HG03103 (cell line): Measurements from ENCODE around the gene MRLN.
"Not testable (repeated sequence)": the region's sequence is repeated elsewhere in the genome, so short reads cannot be mapped to it uniquely, and the experiment has no call there.

Source experiments
- ATAC-seq: cut with Tn5 transposase; IDR thresholded peaks from one replicate; pipeline ENCODE4 v1.9.1; 2021; ENCODE audit warnings: low read depth; ENCODE audit not compliant: unreplicated experiment

The MRLN gene

DNA sequence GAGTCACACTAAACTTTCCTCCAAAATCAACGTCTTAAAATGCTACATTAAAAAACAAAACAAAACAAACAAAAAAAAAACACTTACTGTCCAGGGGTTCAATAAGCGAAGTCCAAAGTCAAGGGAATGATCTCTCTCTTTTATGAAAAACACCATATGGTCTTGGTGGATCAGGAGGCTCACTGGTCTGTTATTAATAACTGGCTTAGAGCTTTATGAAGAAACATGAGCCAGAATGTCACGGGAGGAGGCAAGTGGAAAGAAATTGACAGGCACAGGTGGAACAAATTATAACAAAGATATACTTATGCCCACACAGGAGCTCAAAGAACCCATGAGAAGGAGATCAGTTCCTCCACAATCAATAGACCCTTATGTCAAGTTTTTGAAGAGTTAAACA lies at the start of gene MRLN:
Gene MRLN (minus strand): TSS at position 189 of the 400 bp plus-strand sequence.
- no peak for ATAC-seq

DNA sequence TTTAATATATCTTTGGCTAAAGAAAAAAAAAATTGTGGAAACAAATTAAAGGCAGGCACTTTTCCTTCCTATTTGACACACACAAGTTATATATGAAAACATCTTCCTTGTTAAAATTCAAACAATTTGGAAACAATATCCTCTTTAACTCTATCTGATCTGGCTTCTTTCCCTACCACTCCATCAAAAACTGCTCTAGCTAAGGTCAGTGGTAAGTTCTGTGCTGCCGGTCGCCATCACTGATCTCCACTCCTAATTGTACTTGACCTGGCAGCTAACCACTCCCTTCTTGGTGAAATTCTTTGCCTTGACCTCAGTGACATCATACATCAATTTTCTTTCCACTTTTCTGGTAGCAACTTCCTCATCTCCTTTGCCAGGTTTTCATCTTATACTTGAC lies 47.9 kb upstream of the MRLN start:
- ATAC-seq, result no peak

DNA sequence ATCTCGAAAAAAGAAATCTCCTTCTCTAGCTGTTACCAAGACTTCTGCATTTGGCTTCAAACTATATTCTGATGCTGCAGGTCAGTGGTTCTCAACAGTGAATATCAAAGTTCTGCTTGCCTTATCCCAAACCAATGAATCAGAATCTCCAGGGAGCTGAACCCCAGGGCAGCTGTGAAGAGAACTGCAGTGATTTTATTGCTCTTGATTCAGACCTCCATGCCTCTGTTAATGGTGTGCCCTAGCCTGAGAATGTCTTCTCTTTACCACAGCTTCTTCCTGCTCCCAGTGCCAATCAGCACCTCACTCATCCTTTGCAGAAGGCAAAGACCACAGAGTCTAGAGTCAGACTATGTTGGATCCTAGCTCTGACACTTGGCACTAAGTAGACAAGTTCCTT lies 46.2 kb upstream of the MRLN start:
- no peak for ATAC-seq

DNA sequence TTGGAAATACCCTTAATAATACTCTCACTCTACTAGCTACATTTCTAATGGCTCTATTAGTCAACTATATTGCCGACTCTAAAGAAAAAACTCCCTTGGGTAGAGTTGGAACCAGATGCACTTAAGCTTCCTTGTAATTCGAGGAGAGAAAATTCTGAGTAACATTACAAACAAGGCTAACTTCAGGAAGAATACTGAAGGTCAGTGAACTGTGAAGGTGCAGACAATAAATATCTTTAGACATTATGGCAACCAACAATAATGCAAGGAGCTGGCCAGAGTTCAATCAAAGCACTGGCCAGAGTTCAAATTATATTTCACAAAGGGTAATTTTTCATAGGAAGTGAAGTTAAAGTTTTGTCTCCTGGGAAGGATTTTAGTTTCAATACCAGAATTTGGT lies 40.7 kb upstream of the MRLN start:
- no peak for ATAC-seq

DNA sequence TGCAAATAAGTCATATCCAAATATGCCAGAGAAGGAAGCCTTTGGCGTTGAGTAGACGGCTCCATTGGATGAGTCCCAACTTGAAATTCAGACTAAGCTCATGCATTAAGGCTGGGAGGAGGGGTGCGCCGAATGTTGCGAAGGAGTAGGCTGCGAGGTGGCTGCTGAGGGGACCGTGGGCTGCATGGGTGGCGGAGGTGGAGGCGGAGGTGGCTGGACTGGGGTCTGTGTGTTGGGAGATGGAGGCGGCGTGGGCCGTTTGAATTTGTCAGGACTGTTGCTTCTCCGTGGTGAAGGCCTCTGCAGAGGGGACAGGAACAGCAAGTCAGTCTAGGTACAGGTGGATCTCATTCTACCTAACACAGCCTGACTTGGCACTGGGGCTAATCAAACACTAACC lies 39.6 kb upstream of the MRLN start:
- ATAC-seq, result no peak

DNA sequence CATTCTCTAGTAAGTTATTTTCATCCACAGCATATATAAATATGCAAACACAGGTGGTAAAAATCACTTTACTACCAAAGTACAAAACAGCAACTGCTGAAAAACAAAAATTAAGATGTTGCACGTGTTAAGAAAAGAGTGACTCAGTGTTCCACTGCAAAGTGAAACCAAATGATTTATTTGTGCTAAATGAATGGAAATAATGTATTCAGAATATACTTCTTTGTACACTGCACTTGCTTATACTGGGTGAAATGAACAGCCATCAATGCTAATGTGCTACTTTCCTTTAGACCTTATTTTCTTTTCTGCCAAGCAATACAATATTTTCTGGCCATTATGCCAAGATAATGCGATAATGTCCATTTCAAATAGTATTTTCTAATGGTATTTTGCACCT lies 38.3 kb upstream of the MRLN start:
- ATAC-seq, result no peak

DNA sequence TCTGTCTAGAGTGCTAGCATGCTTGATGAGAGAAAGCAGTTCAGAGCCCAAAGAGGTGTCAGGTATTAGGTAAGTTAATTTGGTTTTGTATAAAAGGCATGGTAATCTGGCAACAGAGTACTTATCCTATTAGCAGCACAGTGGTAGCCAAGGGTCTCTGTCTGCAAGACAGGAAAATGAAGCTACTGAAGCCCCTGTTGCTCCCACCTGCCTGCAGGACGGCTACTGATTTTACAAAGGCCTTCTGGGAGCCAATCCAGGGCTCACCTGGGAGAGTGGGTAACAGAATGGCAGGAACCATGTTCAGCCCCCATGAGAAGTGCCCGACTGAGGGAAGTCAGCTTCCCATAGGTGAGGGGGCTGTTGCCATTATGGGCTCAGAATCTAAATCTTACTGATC lies 36.8 kb upstream of the MRLN start:
- ATAC-seq, result not testable (repeated sequence)

DNA sequence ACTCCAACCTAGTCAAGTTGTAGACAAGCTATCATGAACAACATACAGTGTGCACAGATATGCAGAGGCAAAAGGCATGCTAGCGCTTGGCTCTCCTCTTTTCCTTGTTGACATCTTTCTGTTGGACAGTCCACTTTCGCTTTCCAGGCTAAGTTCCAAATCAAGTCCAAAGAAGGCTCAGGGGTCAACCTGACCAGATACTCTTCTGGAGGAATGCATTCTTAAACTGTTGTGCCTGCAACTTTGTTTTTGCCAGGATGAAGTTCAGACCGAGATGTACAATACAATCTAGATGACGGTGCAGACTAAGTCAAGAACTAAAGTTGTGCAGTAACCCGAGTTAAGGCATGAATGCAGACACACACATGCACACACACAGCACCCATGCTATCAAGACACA lies 35.7 kb upstream of the MRLN start:
- not testable (repeated sequence) for ATAC-seq

DNA sequence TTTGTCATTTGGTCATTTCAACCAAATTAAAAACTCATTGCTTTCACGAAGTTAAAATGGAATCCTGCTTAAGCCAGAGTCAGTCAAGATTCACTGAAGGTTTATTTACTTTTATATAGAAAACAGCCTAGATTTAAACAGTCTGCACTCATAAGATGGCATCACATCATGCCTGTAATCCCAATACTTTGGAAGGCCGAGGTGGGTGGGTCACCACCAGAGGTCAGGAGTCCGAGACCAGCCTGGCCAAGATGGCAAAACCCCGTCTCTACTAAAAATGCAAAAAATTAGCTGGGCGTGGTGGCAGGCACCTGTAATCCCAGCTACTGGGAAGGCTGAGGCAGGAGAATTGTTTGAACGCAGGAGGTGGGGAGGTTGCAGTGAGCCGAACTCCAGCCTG lies 33.8 kb upstream of the MRLN start:
- not testable (repeated sequence) for ATAC-seq

DNA sequence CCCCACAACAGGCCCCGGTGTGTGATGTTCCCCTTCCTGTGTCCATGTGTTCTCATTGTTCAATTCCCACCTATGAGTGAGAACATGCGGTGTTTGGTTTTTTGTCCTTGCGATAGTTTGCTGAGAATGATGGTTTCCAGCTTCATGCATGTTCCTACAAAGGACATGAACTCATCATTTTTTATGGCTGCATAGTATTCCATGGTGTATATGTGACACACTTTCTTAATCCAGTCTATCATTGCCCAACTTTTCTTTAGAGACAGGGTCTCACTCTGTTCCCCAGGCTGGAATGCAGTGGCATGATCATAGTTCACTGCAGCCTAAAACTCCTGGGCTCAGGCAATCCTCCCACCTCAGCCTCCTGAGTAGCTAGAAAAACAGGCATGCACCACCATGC lies 32.2 kb upstream of the MRLN start:
- ATAC-seq, result not testable (repeated sequence)

DNA sequence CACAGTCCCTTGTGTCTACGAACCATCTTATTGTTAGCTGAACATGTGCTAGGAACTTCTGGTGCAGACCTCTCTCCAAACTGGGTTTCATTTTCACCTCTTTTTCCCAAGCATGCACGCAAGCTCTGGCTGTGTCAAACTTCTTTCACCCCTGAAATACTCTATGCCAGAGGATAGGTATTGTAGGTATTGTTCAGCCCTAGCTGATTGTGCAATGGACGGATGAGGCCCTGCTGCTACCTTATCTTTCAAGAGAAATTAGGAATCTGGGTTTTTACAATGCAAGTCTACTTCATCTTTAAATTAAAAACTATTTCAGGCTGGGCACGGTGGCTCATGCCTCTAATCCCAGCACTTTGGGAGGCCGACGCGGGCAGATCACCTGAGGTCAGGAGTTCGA lies 28.3 kb upstream of the MRLN start:
- ATAC-seq, result no peak

DNA sequence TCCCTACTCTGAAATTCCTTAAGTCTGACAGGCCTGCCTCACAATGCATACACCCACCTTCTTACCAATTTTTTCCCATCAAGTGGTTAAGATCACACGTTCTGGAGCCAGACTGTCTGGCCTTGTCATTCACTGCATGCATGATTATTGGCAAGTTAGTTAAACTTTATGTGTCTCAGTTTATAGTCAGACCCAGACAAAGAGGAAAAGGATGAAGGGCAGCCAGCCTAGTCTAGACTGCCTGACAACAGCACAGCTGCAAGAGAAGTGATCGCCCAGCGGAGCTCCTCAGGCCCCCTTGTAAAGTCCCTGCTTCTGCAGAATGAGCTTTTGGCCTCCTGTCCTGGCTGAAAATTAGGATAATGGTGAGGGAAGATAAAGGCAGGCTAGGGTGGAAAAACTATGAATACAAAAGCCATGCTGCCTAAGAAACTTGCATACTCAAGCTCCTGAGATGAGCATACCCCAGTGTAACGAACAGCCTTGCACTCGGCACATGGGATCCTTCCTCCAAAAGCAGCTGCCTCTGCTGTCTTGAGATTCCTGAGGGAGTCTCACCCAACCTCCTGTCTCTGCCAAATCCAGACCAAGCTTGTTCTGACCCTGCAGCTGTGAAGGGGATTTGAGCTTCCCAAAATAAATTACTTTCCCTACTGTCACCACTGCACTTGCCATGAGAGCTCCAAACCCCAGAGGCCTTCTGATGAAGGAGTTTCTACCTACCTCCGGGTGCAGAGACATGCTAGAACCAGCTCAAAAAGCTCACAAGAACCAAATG lies 26.7 kb upstream of the MRLN start:
- no peak for ATAC-seq

DNA sequence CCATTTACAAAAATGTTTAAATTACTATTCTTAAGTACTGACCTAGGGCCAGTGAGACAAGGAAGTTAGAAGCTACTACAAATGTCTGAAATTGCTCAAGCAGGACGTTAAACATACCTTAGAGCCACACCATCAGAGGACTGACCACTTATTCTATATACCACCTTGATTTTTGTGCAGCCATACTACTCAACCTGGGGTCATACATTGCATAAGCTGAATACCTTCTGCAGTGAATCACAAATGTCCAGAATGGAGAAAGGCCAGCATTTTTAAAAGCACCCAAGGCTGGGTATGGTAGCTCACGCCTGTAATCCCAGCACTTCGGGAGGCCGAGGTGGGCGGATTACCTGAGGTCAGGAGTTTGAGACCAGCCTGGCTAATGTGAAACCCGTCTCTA lies 21.2 kb upstream of the MRLN start:
- ATAC-seq, result no peak

DNA sequence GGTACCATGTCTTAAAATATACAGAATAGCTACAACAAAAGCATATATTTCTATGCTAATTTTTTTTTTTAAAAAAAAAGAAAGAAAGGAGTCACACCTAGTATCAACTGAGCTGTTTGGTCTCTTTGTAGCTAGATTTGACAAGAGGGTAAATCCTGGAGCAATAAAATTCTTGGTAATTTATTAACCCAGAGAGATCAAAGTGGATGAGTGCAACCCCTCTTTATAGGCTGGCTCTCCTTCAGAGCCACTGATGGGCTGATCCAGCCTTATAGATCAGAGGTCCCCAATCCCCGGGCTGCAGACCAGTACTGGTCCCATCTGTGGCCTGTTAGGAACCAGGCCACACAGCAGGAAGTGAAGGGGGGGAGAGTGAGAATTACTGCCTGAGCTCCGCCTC lies 19.8 kb upstream of the MRLN start:
- no peak for ATAC-seq

DNA sequence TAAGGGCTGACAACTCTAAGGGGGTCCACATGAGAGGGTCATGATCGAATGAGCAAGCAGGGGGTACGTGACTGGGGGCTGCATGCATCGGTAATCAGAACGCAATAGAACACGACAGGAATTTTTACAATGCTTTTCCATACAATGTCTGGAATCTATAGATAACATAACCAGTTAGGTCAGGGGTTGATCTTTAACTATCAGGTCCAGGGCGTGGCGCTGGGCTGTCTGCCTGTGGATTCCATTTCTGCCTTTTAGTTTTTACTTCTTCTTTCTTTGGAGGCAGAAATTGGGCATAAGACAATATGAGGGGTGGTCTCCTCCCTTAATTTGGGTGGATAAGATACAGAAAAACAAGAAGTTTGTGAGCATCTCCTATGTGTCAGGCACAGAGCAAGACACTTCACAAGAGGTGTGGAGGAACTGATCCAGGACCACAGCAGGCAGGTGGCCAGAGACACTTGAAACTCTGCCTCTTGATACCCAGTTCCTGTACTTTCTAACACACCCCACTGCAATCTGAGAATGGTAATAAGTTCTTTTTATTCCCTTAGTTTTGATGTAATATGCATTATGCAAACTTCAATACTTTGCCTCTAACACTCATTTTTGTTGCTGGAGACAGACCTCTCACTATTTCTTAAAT lies 18.0 kb upstream of the MRLN start:
- ATAC-seq, result no peak

DNA sequence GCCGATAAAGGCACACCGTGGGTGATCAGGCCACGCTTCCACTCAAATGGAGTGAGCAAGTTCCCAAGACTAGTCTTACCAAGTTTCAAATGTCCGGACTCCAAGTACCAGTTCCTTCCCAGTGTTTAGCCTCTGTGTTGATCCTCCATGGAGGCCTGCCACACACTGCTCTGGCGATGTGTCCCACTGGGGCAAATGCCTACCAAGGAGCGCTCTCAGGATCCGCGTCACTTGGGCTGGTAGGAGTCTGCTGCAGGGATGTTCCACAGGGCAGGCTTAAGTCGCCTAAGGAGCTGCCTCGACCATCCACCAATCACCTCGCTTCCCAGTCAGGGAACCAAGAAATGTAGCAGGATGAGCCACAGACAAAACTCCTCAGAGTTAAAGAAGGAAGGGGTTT lies 17.4 kb upstream of the MRLN start:
- ATAC-seq, result no peak

DNA sequence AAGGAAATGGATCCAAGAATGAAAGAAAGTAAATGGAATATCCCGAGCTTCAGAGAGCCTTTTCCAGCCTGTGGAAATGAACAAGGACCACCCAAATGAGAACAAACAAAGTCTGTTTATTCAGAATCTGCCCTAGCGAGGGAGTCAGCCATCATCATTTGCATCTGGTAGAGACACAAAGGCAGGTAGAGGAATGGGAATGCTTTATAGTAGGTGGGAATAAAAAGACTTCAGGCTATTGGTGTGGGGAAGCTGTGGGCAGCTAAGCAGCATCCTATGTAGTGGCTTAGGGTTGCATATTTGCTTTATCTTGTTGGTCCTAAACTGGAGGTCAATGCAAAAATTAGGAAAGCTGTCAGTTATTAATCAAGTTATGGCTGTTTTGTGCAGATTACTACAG lies 9.2 kb upstream of the MRLN start:
- no peak for ATAC-seq

DNA sequence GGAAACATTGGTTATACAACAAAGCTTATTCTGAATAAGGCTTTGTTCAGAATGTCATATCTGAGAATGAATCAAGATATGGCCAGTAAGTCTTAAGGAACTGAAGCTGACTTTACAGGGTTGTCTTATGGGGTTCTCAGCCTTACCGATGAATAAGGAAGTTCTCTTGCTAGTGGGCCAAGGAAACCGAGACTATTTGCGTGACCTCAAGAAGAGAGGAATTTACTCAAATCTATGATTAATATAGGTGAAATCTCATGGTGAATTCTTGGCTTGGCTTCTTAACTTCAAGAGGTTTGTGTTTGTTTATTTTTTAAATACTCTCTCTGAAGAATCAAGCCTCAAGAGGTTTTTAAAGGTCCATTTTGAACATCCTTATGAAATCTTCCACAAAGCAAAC lies 4.7 kb upstream of the MRLN start:
- no peak for ATAC-seq

DNA sequence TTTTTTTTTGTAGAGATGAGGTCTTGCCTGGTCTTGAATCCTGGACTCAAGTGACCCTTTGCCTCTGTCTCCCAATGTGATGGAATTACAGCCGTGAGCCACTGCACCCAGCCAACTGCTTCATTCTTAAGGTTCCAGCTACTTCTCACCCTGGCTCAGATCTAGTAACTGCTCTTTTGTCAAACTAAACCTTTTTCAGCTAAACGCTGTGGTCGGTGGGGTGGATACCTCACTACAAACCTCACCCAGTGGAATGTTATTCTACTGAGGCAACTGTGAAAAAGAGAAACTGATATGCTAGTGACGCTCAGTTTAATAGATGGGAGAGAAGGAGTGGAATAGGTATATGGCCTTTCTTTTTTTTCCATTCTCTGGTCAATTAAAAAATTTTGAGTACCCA lies 1.7 kb upstream of the MRLN start:
- ATAC-seq, result no peak

DNA sequence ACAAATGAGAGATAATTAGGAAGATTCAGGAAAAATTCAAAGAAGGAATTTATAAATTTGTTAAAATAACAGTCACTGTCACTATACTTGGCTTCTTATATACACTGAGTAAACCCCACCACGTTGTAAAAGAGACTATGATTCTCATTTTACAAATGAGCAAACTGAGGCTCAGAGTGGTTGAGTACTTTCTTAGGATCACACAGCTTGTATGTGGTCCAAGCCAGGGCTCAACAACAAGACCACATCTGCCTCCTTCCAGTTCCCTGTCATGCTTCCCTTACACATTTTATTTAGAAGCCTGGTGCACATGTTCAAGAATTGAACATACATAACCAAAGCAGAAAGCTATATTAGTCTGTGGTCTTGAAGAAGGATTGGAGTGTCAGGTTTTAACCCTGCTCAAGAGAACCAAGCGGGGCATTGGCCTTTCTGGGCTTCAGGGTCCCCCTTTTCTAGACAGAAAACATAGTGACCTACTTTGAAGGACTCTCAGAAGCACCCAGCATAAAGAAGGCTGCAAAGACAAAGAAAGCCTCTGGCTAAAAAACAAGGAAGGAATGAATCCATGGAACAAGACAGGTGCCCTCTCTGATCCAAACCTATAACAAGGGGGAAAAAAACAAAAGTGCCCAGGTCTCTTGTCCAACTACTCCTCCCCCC lies 846 bp downstream of the MRLN start:
- no peak for ATAC-seq

DNA sequence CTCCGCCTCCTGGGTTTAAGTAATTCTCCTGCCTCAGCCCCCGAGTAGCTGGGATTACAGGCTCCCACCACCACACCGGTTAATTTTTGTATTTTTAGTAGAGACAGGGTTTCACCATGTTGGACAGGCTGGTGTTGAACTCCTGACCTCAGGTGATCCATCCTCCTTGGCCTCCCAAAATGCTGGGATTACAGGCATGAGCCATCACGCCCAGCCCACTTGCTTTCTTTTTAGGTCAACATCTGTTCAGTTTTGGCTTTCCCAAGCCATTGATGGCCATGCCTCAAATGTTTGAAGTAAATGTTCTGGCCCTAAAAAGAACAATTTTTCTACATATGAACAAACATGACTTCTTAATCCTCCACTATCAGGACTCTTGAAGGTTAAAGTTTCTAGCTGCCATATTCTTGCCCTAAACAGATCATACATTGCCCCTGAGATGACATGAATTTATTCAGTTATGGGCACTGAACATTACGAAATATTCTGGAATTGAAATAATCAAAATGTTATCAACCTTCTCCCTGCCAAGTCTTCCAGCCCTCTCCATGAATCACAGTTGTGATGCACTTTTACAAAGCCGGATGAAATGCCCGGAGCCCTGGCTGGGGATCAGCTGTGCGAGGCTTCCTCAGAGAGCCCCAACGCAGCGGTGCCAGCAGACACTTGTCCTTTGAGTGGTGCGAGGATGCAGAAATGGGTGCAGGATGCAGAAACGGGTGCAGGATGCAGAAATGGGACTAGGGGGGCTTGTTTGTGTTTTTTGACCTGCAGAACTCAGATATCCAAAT lies 2.9 kb downstream of the MRLN start:
- ATAC-seq, result no peak
